GM12874 (cell line): ENCODE data around the gene DRP2.

ENCODE experiments used
- TF ChIP-seq, protein P1 (sequence below): IDR thresholded peaks from 2 replicates; pipeline ENCODE4 v1.5.1; 2011; ENCODE audit warnings: low read depth, mild to moderate bottlenecking, control low read depth, low read length, moderate library complexity; ENCODE audit not compliant: insufficient read depth

The DRP2 gene

GRCh38 chrX:101276238-101276637 is 56.7 kb downstream of the DRP2 start:
- TF ChIP-seq, protein P1, sequence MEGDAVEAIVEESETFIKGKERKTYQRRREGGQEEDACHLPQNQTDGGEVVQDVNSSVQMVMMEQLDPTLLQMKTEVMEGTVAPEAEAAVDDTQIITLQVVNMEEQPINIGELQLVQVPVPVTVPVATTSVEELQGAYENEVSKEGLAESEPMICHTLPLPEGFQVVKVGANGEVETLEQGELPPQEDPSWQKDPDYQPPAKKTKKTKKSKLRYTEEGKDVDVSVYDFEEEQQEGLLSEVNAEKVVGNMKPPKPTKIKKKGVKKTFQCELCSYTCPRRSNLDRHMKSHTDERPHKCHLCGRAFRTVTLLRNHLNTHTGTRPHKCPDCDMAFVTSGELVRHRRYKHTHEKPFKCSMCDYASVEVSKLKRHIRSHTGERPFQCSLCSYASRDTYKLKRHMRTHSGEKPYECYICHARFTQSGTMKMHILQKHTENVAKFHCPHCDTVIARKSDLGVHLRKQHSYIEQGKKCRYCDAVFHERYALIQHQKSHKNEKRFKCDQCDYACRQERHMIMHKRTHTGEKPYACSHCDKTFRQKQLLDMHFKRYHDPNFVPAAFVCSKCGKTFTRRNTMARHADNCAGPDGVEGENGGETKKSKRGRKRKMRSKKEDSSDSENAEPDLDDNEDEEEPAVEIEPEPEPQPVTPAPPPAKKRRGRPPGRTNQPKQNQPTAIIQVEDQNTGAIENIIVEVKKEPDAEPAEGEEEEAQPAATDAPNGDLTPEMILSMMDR = no peak

DNA sequence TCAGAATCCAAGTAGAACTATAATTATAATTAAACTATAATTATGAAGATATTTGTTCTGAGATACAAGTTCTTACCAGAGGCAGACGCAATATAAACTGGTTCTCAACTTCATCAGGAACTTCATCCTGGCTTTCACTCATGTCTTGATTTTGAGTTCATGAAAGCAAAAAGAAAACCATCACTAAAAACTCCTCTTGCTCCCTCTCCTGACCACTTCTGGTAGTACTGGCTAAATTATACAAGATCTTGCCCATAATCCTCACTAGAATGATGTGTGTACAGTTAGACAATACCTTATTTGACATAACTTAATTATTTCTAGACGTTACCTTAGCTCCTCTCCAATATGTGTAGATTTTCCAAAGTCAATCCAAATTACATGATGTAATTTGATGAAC is 67.8 kb downstream of the DRP2 start:
- TF ChIP-seq, protein P1 = 0 out of 2 replicates have a peak, but pooled peaks have one; percentile 36

DNA sequence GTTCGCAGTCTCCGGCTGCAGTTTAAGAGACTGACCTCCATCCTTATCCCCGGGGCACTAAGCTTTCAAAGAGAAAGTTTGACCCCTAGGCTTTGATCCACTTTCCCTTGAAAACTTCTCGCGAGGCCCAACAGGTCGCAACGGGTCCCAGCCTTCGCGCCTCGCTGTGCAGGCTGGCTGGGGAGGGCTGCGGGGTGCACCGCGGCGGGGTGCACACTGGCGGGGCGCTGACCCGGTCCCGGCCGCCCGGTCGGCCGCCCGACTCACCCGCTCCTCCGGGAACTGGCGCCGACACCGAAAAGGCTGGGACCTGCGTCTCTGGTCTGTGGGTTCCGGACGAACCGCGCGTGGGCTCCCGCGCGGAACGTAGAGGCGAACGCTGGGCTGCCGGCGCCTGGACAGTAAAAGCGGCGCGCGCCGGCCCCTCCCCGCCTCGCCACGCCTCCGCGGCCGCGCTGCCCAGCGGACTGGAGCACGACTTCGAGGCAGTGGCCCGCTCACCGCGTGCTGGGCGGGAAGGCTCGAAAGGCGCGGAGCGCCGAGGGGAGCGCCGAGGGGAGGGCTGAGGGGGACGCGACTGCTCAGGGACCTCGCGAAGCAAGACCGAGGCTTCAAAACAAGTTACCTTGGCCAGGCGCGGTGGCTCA is 71.5 kb downstream of the DRP2 start, which contains the start of gene TAF7L:
Gene TAF7L (minus strand): TSS at position 378 of the 647 bp plus-strand sequence. CDS start 3,791 bp downstream, outside the sequence.
- TF ChIP-seq, protein P1 = no peak

- TF ChIP-seq, protein P1 = no peak
Observed at GRCh38 chrX:101303790-101304189, 84.2 kb downstream of the DRP2 start.
